Astrocyte of the spinal cord (primary cell): ENCODE results near the gene RETREG1.

ENCODE experiments used
- DNase-seq: peaks from one replicate; pipeline ENCODE4 v3.0.0; 2011; ENCODE audit warnings: low read depth, low spot score
- H3K4me3 ChIP-seq: 2 replicates; pipeline ENCODE4 v1.5.1; 2011; ENCODE audit warnings: low read depth, mild to moderate bottlenecking, low read length, moderate library complexity
- in situ Hi-C: cut with HindIII; loops from 2 replicates; pipeline ENCODE4 v1.10.0; 2017; ENCODE audit warnings: low sequenced_read_pairs
- TF ChIP-seq, protein P1 (sequence below): IDR thresholded peaks from 2 replicates; pipeline ENCODE4 v1.5.1; 2012; ENCODE audit warnings: low read depth, mild to moderate bottlenecking, low read length, inconsistent platforms

The RETREG1 gene

DNA sequence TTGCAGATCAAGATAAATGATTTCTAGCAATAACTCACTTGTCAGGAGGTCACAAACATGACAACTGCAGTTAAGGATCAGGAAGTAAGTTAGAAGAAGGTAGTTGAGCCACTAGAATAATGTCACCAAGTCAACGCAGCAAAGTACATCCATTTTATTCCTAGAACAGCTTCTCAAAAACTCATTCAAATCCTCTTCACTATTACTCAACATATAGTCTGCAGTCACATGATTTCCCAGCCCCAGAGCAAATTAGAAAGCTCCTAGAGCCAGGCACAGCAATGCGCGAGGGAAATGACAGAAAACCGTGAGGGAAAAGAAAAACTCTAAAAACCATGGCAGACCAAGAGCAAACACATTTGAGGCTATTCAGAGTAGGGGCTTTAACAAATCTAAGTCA is 101.3 kb downstream of the RETREG1 start:
- TF ChIP-seq, protein P1, sequence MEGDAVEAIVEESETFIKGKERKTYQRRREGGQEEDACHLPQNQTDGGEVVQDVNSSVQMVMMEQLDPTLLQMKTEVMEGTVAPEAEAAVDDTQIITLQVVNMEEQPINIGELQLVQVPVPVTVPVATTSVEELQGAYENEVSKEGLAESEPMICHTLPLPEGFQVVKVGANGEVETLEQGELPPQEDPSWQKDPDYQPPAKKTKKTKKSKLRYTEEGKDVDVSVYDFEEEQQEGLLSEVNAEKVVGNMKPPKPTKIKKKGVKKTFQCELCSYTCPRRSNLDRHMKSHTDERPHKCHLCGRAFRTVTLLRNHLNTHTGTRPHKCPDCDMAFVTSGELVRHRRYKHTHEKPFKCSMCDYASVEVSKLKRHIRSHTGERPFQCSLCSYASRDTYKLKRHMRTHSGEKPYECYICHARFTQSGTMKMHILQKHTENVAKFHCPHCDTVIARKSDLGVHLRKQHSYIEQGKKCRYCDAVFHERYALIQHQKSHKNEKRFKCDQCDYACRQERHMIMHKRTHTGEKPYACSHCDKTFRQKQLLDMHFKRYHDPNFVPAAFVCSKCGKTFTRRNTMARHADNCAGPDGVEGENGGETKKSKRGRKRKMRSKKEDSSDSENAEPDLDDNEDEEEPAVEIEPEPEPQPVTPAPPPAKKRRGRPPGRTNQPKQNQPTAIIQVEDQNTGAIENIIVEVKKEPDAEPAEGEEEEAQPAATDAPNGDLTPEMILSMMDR: no peak
- DNase-seq: no peak
- H3K4me3 ChIP-seq: no peak overlapping the region
- in situ Hi-C loops: no loop called here

DNA sequence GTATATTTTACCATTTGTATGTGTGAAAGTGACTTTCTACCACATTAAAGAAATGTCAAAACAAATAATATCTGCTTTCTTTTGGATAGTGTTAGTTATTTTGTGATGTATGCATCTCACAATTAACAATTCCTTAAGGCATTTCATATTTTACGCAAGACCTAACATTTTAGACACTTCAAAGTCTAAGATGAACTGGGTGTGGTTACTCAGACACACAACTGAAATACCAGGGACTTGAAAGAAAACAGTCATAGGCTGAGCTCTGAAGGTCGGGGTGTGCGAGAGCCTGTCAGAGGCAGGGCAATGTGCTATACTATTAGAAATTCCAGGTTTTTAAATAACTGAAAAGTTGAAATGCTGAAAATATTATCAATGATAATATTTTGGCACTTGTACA is 106.7 kb downstream of the RETREG1 start:
- DNase-seq: no peak
- TF ChIP-seq, protein P1: no peak
- in situ Hi-C loops: no loop called here
- no peak overlapping the region for H3K4me3 ChIP-seq

DNA sequence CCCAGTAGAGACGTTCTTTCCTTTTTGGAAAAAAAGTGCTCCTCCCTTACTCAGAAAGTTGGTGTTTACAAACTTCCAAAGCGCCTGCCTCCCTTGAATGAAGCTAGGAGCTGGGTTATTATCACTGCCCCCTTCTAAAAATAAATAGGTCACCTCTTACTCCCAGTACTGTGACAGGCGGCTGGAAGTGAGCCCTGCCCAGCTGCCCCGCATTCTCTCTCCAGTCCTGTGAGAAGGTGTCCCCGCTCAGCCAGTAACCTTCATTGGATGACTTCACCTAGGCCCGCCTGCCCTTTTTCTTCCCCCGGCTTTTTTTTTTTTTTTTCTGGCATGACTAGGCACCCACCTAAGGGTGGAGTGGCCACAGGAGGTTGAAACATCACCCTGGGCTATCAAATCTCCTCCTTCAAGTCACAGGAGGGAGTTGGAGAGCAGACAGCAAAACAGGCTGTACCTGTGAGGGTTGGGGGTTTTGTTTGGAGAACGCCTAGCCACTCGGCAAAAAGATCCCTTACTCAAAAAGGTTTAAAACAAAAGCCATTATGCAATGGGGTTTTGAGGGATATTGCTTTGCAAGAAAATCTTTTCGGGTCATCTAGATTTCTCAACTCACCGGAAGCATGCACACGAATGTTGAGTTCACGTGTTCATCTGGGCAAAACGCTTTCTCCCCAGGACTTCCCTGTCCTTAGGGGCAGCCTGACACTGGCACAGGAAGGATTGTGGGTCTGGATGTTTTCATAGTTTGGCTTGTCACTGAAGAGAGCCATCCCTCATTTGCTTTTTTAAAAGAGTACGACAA is 107.9 kb downstream of the RETREG1 start:
- no peak for DNase-seq
- TF ChIP-seq, protein P1: no peak
- H3K4me3 ChIP-seq: no peak overlapping the region
- in situ Hi-C loops: no loop called here

DNA sequence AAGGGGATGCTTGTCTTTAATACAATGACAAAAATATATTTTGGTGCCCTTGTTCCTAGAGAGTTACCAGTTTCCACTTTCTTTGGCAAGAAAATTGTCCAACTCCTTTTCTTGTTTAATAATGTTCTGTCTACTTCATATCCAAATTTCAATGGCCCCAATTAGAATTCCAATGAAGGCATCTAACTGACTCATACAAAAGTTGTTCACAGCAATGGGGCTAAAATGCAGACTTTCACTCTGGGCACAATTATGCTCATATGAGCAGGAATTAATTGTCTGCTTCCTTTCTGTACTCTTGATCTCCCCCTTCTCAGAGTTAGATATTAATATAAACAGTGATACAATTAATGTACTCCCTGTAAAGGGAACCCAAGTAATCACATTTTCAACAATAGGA is 109.1 kb downstream of the RETREG1 start:
- H3K4me3 ChIP-seq: no peak overlapping the region
- in situ Hi-C loops: no loop called here
- TF ChIP-seq, protein P1: no peak
- no peak for DNase-seq

DNA sequence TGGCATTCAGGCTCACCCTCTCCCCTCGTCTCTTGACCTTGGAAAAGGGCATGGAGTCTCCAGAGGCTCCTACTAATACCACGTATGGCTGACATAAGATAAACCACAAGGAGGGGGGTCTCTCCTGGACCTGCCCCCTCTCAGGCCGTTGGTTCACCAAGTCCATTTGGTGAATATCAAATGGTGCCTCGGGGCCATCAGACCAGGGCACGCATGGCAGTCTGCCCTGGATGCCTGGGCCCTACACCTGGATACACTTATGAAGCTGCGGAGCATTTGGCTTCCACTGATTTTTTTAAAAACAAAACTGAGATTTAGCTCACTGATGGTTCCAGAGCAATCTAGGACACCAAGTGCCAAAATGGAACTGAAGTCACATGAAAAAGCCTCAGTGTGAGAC is 110.9 kb downstream of the RETREG1 start:
- no peak overlapping the region for H3K4me3 ChIP-seq
- DNase-seq: no peak
- in situ Hi-C loops: no loop called here
- TF ChIP-seq, protein P1: no peak

DNA sequence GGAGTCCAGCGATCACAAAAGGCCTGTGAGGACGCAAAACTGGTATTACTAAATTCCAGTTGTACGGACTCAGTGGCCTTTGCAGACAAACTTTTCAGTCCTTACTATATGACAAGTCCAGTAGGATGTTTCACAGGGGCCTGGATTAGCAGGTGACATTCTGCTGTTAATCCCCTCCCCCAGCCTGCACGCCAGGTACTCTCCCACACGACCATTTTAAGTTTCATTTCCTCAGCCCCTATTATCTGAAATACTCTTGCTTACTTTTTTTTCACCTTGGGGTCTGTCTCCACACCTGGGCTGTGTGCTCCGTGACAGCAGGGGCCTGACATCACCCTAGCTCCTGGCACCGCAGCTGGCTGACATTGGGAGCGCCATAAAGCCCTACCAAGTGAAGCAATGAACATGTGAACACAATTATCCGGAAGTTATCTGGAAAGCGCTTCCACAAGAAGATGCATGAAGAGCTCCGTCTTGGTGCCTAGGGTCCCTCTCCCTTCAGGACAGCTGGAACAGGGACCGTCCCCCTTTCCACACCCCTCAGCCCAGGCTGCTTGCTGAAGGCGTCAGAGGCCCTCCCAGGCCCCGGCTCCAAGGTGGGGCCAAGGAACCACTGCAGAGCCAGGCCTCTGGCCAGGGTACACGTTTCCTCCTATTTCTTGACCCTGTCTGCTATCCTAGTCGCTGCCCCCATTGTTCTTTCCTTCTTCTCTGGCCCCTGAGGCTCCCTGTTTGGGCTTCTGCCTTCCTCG is 111.5 kb downstream of the RETREG1 start:
- no peak overlapping the region for H3K4me3 ChIP-seq
- in situ Hi-C loops: no loop called here
- TF ChIP-seq, protein P1: no peak
- DNase-seq: no peak
